GM20000 (cell line): ENCODE measurements around the gene UTP3.
"Not testable (repeated sequence)": the region's sequence is repeated elsewhere in the genome, so short reads cannot be mapped to it uniquely, and the experiment has no call there.

Experiments
- DNase-seq: peaks from one replicate; pipeline ENCODE4 v3.0.0; 2012; ENCODE audit warnings: low spot score
- TF ChIP-seq, protein P1 (sequence below): IDR thresholded peaks from 2 replicates; pipeline ENCODE4 v1.5.1; 2012; ENCODE audit warnings: mild to moderate bottlenecking, control low read depth; ENCODE audit errors: extremely low read depth, missing control alignments

UTP3 gene

DNA sequence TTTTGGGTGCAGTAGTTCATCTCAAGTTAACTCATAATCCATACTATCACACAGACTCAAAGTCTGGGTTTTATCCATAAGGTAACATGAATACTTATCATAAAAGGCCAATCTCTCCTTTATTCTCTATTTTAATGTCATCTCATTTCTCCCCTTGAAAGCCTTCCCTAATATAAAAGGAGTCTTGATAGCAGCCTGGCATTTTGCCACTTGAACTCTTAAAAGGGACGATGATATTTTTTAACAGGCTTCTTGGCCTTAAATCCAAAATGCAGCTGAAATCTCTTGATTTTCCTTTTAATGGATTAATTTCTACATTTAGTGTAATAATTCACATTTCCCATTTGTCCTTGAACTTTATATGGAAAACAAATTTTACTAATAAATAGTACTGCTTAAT, 13.6 kb upstream of the UTP3 start:
- TF ChIP-seq, protein P1, sequence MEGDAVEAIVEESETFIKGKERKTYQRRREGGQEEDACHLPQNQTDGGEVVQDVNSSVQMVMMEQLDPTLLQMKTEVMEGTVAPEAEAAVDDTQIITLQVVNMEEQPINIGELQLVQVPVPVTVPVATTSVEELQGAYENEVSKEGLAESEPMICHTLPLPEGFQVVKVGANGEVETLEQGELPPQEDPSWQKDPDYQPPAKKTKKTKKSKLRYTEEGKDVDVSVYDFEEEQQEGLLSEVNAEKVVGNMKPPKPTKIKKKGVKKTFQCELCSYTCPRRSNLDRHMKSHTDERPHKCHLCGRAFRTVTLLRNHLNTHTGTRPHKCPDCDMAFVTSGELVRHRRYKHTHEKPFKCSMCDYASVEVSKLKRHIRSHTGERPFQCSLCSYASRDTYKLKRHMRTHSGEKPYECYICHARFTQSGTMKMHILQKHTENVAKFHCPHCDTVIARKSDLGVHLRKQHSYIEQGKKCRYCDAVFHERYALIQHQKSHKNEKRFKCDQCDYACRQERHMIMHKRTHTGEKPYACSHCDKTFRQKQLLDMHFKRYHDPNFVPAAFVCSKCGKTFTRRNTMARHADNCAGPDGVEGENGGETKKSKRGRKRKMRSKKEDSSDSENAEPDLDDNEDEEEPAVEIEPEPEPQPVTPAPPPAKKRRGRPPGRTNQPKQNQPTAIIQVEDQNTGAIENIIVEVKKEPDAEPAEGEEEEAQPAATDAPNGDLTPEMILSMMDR = no peak
- DNase-seq = no peak

DNA sequence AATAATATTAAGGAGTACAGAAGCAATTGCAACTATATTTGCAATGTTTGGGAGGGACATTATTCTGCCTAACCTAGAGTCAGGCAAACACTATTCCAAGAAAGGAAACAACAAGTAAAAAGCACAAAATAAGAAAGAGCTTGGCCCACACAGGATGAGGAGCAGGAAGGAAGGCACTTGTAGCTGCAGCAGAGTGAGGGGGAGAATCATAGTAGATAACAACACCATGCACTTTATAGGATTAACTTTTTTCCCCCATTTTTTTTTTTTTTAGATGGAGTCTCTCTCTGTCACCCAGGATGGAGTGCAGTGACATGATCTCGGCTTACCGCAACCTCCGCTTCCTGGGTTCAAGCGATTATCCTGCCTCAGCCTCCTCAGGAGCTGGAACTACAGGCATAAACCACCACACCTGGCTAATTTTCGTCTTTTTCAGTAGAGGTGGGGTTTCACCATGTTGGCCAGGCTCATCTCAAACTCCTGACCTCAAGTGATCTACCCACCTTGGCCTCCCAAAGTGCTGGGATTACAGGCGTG, 11.7 kb upstream of the UTP3 start:
- TF ChIP-seq, protein P1 = no peak
- no peak for DNase-seq

DNA sequence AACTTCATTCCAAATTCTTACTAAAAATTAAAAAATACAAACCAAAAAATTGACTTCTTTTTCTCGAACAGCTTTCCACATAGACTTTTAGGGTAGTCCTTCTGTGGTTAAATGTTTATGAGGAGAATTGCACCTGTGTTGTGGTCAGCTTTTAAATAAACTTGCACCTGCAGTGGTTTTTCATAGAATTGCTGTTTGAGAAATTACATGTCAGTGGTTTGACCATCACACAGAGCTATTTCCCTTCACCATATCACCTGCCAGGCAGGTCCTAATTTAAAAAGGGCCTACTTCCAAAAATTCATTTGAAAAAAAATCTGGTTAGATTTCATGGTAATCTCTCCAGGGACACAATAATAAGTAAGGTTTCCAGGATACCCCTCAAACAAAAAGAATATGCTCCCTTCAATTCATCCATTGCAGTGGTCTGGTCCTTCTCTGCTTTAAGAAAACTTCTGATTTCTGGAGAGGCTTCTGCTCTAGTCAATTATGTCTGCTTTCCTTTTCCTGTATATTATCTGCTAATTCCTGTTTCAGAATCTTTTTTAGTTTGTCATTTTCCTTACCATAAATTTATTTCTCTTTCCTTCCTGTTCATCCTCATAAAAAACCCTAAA, 9.8 kb upstream of the UTP3 start:
- TF ChIP-seq, protein P1 = no peak
- peak; percentile 24 for DNase-seq

DNA sequence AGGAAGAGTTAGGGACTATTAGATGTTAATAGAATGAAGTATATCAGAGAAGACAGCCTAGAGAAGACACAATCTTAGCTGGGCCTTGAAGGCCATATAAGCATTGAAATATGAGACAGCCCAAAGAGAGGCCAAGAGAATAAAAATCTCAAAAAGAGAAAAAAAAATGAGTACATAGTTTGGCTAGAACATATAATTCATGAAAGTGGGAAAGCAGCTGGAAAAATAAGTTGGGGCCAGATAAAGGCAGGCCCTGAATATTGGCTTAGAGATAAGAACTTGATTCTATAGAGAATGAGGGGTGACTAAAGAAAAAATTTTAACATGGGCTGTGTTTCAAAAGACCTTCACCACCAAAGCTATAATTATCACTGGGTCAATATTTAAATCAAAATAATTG, 7.4 kb upstream of the UTP3 start:
- DNase-seq = no peak
- TF ChIP-seq, protein P1 = no peak

DNA sequence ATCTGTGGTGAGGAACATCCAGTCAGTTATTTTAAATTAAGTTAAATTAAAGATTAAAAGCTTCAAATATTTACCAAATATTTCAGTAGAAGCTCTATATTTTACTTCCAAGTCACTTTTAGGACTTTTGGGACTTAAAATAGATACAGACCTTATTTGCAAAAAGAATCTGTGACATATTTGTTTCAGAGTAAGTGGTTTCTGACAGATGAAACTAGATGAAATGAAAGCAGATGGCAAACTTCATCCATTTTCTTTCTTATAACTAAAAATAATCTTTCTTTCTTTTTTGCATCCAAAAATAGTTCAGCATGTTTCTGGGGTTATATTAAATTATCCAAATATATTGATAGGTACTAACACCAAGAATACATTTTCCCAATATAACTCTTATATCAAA, 6.6 kb upstream of the UTP3 start:
- TF ChIP-seq, protein P1 = no peak
- DNase-seq = peak; percentile 26

DNA sequence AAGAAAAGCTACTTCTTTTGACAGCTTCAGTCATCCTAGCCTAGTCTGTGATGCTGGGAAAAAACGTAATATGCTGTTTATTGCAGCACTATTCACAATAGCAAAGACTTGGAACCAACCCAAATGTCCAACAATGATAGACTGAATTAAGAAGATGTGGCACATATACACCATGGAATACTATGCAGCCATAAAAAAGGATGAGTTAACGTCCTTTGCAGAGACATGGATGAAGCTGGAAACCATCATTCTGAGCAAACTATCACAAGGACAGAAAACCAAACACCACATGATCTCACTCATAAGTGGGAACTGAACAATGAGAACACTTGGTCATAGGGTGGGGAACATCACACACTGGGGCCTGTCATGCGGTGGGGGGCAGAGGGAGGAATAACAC, 6.2 kb upstream of the UTP3 start:
- not testable (repeated sequence) for DNase-seq

DNA sequence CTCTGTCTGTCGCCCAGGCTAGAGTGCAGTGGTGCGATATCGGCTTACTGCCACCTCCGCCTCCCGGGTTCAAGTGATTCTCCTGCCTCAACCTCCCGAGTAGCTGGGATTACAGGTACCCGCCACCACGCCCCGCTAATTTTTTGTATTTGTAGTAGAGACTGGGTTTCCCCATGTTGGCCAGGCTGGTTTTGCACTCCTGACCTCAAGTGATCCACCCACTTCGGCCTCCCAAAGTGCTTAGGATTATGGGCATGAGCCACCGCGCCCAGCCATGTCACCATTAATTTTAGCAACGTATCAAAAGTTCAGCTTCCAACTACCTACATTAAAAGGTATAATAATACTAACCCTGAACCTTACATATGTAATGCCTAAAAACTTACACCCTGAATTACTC, 940 bp upstream of the UTP3 start:
- no peak for DNase-seq
- TF ChIP-seq, protein P1 = no peak

DNA sequence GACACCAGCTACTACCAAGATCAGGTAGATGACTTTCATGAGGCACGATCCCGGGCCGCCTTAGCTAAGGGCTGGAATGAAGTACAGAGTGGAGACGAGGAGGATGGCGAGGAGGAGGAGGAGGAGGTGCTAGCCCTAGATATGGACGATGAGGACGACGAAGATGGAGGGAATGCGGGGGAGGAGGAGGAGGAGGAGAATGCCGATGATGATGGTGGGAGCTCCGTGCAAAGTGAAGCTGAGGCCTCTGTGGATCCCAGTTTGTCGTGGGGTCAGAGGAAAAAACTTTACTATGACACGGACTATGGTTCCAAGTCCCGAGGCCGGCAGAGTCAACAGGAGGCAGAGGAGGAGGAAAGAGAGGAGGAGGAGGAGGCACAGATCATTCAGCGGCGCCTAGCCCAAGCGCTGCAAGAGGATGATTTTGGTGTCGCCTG, 481 bp downstream of the UTP3 start:
- no peak for DNase-seq
- TF ChIP-seq, protein P1 = no peak
